Activated CD4-positive, alpha-beta T cell treated with anti-CD3 and anti-CD28 coated beads for 4 hours (primary cell): ENCODE results near the gene NEDD8.
"Not testable (repeated sequence)": the region's sequence is repeated elsewhere in the genome, so short reads cannot be mapped to it uniquely, and the experiment has no call there.

Experiments
- DNase-seq, 2 donors: peaks; one replicate each; pipeline ENCODE4 v3.0.0-alpha.2; 2020

The NEDD8 gene

DNA sequence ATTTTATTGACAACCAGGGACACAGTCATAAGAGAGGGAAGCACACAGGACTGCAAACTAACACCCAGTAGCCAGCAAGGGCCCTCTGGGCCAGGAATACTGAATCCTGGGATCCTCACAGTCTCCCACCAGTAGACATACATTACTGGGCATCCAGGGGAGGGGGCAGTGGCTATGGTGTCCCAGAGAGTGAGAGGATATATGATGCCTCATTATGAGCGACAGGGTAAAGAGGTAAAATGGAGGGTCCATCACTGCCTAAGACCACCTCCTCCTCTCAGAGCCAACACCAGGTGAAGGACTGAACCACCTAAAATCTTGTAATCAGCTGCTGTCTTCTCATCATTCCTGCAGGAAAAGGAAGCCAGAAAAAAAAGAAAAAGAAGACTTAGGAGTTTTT lies 15.3 kb downstream of the NEDD8 start:
- not testable (repeated sequence) for DNase-seq

DNA sequence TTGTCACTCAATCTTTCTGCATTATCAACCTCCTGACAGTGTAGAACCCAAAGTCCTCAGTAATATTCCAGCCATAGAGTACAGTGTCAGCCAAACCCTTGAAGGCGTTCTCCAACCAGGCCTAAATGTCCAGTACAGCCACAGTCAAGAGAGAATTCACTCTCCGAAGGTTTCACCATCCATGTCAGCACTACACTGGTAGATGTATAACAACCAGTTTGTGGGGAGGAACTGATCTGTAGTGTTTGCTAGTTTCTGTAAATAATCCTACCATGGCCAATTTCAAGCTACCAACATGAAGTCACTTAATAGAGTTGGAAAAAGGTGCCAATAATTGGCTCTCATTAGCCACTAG lies 15.8 kb downstream of the NEDD8 start:
- DNase-seq, result no peak

DNA sequence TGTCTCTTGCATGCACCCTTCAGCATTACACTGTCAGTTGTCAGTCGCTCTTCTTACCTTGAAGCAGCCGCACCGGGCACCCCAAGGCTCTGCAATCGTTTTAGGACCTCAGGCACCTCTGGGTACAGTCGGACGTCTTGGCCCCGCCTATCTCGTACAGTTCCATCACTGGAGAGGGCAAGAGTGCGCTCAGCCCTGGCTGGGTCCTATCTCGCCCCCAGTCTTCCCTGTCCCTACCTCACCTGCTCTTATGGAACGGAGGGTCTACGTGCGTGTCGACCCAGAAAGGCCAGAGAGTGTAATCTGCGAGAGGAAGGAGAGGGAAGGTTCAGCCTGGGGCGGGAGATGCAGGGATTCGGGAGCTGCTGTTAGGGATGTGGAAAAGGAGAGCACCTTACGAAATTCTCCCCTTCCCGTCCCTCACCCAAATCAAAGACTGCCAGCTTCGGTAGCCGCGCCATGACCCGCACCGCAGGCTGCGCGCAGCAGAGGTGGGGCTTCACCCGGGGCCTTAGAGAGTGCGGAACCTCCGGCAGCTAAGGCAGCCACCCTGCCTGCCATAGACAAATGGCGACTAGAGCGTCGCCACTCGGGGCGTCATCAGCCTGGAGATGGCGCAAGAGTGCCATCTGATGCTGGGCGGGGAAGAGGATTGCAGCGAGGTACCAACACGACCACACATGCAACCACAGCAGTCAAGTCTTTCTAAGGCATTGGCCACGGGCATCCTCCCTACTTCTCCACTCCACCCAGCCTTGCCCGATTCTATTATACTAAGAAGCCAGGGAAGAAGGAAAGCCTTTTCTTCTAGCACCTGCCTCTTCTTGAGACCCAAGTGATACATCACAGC lies 16.4 kb downstream of the NEDD8 start, which contains the start of gene MDP1:
Gene MDP1, minus strand, starts transcription at position 572 of the 850 bp plus-strand sequence. Its CDS starts 111 bp downstream, at position 461.
- peak; percentile 82 for DNase-seq

DNA sequence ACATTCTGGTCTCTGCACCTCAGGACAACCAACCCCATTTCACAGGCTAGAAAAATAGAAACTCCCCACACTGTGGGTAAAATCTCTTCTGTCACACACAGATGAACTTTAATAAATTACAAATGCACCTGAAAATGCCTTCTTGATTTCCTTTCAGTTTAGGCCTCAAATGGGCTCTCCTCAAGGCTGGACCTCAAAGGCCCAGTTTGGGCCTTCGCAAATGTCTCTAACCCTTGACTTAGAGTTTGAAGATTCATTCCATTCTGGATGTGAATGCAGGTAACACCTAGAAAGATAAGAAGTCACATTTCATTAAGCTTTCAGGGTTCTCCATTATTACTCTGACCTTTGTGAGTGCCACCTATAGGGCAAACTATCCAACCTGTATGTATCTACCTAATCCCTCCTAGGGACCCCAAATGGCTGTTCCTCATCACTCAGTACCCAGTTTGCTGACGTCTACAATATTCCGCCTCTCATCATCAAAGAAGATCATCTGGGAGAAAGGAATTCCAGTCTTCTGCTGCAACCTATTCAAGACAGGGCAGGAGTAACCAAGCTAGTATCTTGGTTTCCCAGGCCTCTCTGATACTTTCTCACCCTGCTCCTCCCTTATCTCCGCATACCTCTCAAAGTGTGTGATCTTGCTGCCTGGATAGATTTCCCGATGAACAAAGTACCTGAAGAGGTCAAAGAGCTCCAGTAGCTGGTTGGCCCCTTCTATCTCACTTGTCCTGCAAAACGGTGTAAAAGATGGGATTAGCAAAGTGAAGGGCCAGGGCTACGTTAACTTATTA lies 18.1 kb downstream of the NEDD8 start:
- no peak for DNase-seq

DNA sequence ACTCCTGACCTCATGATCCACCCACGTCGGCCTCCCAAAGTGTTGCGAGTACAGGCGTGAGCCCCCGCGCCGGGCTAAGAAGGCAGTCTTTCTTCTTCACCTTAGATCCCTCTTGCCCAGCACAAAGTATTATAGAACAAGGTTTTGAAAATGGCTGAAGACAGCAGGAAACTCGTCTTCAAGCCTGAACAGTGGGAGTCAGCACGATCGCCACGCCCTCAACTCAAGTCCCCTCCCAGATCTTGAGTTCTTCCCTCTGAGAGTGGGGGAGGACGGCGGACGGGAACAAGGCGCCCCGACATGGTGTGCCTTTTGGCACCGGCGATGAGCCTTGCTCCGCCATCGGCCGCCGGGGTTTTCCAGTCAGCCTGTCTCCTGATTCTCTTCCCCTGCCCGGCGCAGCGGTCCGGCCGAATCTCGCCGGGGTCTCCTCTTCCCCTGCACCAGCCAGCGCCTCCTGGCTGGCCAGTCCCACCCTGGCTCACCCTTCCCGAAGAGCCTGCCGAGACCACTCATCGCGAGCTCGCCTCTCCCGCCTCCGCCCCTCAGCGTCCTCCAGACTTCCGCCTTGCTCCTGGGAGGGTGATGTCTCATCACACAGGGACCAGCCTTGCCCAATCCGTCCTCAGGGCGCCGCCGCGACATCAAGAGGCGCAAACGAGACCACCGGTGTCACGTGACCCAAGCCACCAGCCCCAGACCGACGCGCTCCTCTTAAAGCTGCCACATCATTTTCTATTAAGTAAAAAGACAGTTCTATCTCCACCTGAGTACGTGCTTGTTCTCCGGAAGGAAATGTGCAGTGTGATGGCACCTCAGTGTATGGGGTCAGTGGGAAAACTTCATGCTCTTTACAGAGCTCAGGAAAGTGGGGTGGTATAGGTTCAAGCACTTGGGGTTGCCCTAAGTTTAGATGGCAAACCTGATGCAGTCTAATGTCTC lies 19.0 kb downstream of the NEDD8 start, which contains the start of gene CHMP4A:
Gene CHMP4A, minus strand, starts transcription at position 565 of the 942 bp plus-strand sequence. Its CDS starts 49 bp downstream, at position 516.
- peak; percentile 92 to 94 for DNase-seq

DNA sequence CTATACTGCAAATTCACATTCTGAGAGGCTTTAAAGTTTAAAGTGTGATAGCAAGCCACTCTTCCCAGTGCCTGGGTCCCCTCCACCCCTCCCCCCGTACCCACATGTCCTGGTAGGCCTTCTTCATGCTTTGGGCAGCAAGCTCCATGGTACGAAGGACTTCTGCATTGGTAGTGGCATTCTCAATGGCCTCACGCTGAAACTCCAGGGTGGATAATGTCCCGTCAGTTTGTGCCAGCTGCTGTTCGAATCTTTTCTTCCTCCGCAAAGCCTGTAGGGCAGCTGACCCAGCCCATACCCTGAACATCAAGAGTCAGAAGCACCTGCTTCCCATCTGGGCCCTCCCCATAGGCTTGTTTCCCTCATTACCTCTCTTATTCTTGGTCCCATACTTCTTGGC lies 20.9 kb downstream of the NEDD8 start:
- DNase-seq, result no peak

DNA sequence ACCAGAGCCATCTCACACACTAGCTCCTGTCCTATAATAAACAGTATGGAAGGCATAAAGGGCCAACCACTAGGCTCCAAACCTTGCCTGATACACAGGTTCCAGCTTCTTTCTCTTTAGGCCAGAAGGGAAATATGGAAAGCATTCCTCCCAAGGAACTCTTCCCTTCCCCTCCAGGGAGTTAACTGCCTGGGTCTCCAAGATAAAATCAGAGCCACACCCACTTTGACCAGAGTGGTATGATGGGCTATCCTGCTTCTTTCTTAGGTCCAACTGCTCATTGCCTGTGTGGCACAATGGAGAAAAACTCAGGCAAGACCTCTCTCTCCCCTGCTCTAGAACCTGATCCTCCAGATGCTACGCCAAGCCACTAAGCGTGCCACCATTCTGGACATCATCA lies 24.5 kb downstream of the NEDD8 start:
- DNase-seq, result no peak

DNA sequence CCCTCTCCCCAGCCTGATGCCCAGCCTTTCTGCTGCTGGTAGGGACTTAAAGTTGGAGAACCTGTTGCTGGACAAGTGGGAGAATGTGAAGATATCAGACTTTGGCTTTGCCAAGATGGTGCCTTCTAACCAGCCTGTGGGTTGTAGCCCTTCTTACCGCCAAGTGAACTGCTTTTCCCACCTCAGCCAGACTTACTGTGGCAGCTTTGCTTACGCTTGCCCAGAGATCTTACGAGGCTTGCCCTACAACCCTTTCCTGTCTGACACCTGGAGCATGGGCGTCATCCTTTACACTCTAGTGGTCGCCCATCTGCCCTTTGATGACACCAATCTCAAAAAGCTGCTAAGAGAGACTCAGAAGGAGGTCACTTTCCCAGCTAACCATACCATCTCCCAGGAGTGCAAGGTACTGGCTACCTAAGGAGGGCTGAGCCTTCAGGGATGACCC lies 25.0 kb downstream of the NEDD8 start:
- no peak for DNase-seq

DNA sequence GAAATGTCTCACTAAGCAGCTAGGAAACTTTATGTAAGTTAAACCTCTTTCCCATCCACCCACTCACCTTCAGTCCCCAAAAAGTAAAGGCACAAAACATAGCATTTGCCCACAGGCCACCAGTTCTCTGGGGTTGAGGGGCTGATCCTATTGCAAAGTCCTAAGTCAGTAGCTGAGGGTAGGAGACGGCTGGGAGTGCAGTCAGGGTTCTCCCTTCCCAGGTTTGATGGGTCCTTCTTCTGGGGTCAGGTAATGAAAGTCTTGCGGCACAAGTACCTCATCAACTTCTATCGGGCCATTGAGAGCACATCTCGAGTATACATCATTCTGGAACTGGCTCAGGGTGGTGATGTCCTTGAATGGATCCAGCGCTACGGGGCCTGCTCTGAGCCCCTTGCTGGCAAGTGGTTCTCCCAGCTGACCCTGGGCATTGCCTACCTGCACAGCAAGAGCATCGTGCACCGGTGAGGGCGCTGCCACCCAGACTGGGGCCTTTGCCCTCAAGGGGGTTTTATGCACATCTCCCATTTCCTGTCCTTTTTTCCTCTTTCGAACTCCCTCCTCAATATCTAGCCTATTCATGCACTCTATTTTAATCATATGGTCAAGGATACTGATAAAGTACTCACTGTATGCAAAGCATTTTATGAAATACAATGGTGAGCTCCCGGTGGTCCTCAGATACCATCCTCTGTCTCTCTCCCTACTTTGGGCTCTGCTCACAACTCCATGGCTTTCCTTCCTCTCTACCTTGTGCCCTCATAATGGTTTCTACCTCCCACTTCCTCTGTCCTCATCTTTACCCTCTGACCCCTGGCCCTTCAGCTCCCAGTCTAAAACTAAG lies 25.7 kb downstream of the NEDD8 start:
- no peak for DNase-seq

DNA sequence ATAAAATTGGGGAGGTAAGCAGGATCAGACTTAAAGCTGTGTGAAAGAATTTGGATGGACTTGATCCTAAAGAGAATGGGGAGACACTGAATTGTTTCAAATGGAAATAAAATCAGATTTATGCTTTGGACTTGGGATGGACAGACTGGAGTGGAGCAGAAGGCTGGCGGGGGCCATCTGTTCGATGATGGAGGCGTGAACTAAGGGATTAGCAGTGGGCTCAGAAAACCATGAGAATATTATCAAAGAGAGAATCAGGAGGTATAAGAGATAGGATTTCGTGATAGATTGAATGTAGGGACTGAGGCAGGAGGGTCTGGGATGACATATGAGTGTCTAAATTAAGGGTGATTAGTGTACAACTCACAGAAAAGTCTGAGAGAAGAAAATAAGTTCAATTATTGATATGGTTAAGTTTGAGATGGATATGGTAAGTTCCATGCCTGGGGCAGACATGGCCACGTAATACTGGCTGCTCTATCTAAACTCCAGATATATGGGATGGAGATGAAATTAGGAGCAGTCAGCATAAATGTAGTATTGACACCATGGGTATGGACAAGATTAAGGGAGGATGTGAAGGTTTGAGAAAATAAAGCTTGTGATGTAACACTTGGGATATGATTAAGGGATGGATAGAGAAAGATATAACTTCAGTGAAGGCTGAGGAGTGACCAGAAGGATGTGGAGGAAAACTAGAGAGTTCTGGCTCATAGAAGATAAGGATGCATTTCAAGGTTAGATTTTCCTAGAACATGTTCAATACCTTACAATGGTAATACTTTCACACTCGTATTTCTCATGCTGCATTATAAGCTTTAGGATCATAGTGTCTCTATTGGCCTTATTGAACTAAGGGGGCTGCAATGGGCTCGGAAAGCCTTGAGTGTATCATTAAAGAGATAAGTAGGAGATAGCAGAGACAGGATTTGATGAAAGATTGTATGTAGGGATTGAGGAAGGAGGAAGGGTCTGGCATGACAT lies 27.7 kb downstream of the NEDD8 start:
- DNase-seq, result no peak

DNA sequence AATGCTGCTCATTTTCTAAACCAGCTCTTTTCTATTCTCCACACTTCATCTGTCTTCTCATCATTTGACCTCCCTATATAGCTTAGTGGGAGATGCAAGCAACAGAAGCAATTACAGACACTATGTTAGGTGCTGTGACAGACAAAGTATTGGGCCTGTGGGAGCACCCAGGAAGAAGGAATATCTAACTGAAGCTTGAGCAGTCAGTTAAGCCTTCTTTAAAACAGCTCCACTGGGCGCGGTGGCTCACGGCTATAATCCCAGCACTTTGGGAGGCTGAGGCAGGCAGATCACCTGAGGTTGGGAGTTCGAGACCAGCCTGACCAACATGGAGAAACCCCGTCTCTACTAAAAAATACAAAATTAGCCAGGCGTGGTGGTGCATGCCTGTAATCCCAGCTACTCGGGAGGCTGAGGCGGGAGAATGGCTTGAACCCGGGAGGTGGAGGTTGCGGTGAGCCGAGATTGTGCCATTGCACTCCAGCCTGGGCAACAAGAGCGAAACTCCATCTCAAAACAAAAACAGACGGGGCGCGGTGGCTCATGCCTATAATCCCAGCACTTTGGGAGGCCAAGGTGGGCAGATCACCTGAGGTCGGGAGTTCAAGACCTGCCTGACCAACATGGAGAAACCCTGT lies 28.8 kb downstream of the NEDD8 start:
- DNase-seq, result not testable (repeated sequence)

DNA sequence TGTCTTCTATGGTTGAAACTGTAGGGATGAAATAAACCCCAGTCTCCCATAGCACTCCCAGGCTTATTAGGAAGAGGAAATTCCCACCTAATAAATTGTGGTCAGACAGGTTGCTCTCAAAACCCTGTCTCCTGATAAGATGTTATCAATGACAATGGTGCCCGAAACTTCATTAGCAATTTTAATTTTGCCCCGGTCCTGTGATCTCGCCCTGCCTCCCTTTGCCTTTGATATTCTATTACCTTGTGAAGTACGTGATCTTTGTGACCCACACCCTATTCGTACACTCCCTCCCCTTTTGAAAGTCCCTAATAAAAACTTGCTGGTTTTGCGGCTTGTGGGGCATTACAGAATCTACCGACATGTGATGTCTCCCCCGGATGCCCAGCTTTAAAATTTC lies 29.6 kb downstream of the NEDD8 start:
- DNase-seq, result not testable (repeated sequence)

DNA sequence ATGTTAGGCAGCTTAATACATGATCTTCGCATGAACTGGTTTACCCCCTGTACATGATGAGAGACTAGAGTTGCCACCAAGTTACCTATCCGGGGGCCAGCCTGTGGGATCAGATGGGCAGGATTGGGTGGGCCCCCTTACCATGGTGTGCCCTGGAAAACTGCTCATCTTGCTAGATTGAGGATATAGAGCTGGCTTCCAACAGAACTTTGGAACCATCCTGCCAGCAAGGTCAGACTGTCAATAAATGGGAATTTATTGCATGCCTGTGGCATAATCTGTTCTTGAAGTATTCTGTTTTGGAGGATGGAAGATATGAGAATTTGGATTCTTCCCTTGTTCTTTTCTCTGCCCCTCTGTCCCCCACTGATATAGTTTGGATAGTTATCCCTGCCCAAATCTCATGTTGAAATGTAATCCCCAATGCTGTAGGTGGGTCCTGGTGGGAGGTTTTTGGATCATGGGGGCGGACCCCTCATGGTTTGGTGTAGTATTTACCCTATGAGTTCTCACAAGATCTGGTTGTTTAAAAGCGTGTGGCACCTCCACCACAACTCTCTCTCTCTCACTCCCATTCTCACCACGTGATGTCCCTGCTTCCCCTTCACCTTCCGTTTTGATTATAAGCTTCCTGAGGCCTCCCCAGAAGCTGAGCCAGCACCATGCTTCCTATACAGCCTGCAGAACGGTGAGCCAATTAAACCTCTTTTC lies 33.2 kb downstream of the NEDD8 start:
- no peak for DNase-seq

DNA sequence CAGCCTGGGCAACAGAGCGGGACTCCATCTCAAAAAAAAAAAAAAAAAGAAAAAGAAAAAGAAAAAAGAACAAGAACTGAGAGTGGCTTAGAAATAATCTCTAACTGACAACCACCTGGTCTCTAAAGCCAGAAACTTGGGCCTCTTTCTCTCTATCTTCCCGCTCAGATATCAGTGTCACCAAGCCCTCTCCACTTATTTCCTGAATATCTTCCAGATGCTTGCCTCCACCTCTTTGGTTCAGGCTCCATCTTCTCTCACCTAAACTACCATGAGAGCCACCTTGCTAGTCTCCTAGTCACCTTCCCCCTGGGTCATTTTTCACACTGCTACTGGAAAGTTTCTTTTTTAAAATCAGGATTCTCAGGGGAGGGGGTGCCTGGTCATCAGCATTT lies 35.1 kb downstream of the NEDD8 start:
- DNase-seq, result no peak

DNA sequence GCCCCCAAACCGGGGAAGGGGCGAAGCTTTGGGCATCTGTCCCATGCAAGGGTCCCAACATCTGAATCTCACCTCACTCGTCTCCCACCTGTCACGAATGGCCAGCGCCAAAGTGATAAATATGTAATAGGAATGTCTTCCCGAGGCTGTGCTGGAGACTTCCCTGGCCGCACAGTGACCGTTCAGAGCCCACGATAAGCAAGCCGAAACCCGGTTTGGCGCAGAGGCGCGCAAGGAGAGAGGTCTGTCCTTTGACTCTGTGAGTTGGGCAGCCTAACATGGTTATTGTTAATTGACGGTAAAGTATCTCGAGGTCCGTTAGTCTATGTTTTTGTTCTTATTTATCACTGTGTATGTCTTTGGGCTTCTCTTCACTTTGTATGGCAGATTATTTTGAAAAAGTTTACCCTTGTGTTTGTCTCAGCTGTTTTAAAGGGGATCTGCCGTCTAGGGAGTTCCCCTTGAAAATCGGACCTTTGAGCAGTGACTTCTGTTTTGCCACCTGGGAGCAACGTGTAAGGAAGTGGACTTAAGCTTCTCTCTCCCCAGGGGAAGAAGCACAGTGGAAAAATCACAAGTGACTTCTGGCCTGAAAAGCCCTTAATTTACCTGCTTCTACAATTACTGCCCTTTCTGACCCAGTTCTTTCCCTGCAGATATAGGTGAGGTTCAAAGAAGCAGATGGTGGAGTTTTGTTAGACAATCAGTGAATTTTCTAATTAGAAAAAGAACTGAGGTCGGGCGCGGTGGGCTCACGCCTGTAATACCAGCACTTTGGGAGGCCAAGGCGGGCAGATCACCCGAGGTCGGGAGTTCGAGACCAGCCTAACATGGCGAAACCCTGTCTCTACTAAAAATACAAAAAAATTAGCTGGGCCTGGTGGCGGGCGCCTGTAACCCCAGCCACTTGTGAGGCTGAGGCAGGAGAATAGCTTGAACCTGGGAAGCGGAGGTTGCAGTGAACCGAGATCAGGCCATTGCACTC lies 35.8 kb downstream of the NEDD8 start:
- DNase-seq, result no peak

DNA sequence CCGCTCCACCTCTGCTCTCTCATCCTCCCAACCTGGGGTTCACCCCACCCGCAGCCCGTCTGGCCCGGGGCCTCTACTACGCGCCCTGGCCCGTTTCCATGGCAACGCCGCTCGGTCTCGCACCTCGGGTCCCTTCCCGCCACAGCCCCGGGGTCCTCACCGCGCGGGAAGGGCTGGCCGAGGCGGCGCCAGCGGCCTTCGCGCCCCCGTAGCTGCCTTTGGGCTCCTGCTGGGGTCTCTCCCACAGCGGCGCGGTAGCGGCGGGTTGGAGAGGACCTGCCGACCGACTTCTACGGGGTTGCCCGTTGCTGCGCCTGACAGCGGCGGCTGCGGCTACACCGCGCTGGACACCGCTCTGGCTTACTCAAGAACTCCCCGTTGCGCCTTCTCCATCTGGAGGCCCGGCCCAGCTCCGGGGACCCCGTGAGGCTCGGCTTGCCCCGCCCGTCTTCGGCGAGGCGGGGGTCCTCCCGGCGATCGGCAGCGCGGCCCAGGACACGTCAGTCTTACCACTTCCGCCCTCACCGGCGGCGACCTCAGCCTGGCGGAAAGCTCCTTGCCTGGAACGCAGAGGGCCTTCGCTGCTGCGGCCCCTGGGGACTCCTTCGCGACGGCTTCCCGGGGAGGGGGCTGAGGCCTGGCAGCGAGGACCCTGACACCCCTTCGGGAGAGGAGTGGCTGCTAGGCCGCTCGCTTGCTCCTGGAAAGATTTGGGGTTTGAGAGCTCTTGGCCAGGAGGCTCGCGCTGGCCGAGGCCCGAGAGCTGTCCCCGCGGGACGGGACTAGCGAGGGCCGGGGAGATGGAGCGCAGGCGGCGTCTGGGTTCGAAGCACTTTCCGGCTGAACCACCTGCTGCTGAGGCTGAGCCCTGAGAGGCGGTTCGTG lies 36.7 kb downstream of the NEDD8 start, which contains the start of gene TM9SF1:
Gene TM9SF1, minus strand, starts transcription at position 256 of the 885 bp plus-strand sequence. CDS start 422 bp downstream, outside the sequence.
- DNase-seq, result peak; percentile 86 to 87

DNA sequence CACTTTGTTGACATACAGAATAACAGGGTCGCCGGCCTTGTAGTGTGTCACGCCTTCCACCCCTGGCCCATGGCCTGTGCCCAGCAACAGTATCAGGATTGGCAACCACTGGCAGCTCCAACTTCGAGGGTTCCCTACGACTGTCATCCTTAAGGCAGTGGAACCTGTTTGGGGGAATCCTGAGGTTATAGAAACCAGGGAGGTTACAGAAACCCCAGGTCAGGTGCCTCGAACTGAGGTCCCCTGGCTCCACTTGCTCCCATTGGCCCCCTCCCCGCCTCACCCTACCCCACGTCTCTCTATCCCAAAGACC lies 37.3 kb downstream of the NEDD8 start:
- DNase-seq, result no peak
